ENCODE data around the gene CKAP4. TPM values are rescaled to one million over a fixed set of nuclear protein-coding genes. Genes with fewer than 3 reads are reported as not detected.

CKAP4 gene
- total and polyA plus RNA-seq, 2 of the 13 experiments (the other 11 are each of a cell fraction or from before 2014, with no cell fraction given): 39.2 to 70.2 TPM

DNA sequence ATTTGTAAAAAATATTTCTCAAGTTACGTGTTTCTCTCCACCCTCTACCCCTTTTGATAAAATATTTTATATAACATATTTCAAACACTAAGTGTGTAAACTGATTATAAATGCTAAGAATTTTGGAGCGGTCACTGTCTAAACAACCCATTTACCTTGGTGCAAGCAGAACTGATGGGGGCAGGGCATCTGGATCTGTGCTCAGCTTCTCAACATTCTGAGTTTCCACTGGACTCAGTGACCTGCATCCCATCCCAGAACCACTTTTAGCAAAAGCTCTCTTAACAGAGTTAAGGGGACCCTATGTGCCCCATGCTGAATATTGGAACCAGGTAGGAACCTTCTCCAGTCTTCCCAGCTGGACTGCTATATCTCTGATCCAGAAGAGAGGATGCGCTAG, 53.5 kb downstream of the CKAP4 start (continued):
- TF ChIP-seq, protein P1, sequence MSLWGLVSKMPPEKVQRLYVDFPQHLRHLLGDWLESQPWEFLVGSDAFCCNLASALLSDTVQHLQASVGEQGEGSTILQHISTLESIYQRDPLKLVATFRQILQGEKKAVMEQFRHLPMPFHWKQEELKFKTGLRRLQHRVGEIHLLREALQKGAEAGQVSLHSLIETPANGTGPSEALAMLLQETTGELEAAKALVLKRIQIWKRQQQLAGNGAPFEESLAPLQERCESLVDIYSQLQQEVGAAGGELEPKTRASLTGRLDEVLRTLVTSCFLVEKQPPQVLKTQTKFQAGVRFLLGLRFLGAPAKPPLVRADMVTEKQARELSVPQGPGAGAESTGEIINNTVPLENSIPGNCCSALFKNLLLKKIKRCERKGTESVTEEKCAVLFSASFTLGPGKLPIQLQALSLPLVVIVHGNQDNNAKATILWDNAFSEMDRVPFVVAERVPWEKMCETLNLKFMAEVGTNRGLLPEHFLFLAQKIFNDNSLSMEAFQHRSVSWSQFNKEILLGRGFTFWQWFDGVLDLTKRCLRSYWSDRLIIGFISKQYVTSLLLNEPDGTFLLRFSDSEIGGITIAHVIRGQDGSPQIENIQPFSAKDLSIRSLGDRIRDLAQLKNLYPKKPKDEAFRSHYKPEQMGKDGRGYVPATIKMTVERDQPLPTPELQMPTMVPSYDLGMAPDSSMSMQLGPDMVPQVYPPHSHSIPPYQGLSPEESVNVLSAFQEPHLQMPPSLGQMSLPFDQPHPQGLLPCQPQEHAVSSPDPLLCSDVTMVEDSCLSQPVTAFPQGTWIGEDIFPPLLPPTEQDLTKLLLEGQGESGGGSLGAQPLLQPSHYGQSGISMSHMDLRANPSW (CRISPR knock-in tag; IDR thresholded peaks at IDR 0.05; ENCODE audit: borderline replicate concordance): no peak
- TF ChIP-seq BHLHE40 (IDR thresholded peaks at IDR 0.05; ENCODE audit: low read length) (no peak), GTF3A (CRISPR knock-in tag; conservative IDR thresholded peaks at IDR 0.05) (no peak)

DNA sequence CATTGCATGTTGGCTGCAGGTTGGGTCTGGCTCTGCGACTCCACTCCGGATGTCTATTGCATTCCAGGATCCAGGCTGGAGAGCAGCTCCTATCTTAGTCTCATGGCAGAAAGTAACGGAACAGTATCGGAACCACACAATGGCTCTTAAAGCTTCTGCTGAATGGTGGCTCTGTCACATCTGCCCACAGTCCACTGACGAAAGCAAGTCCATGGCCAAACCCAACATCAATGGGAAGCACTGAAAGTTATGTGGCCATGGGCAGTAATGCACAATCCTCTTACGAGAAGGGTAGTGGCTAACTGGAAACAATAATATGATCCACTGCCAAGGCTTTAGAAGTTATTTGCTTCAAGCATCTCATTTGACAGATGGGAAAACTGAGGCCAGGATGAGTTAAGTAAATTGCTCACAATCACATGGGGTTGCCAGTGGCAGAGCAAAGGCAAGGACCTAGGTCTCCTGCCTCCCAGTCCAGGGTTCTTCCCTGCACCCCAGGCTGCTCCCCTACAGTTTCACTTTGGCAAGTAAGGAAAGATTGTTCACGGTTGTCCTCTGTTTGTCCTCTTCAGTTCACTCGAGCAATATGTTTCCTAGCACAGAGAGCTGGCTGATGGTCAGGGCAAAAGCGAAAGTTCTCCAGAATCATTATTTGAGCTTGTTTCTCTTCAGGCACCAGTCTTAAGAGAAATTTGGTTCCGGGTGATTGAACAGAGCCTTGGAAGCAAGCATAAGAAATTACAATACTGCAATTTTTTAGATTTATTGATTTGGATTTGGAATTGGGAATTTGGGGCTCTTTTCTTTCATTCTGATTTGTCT, 54.2 kb downstream of the CKAP4 start:
- FAIRE-seq (no peak), DNase-seq (ENCODE audit: low spot score) (no peak), ATAC-seq (no peak)
- peaks cover 35% of the 10 kb centered on the region for H3K4me1 ChIP-seq (ENCODE audit: insufficient read depth, low read length)
- peak; percentile 52 for TF ChIP-seq ZNF629 (CRISPR knock-in tag; conservative IDR thresholded peaks at IDR 0.05)
- no peak for TF ChIP-seq ZNF782 (CRISPR knock-in tag; IDR thresholded peaks at IDR 0.05; ENCODE audit: borderline replicate concordance)
- no peak overlapping the region for H3K27ac ChIP-seq (ENCODE audit: extremely low read length, insufficient read depth, low read length)
- BruUV-seq (replicated peaks): no TSS peak
- no peaks in the 10 kb centered on the region for H3K79me2 ChIP-seq (ENCODE audit: insufficient read depth, low read length)
- H3K4me3 ChIP-seq (replicated peaks in 1 of 3; ENCODE audit: insufficient read depth in 1 of 3, low read depth in 2 of 3, low read length in 3 of 3): no peak overlapping the region
- no peaks in the 10 kb centered on the region for H3K9me3 ChIP-seq (ENCODE audit: low read length)
- no peaks in the 10 kb centered on the region for H4K20me1 ChIP-seq (ENCODE audit: insufficient read depth, low read length)
- no peak overlapping the region for H2AFZ ChIP-seq (ENCODE audit: low read length)
- intact Hi-C loops (cut with micrococcal nuclease; ENCODE audit: unreplicated experiment): no loop called here
- 50% methylated on average over 10 of the region's 10 CpGs for WGBS (ENCODE audit: low lambda C conversion rate)
- no peak overlapping the region for H3K9ac ChIP-seq (ENCODE audit: insufficient read depth, low read depth, low read length)
- peaks cover 0 to 2% of the 10 kb centered on the region in 2 experiments; a peak in 2 of 5 replicates for H3K27me3 ChIP-seq (ENCODE audit: control insufficient read depth in 1 of 2, insufficient read depth in 2 of 2, low read length in 2 of 2)
- H3K4me2 ChIP-seq (ENCODE audit: low read depth, low read length): no peak overlapping the region
- ChIA-PET CTCF (ENCODE audit: low intra/inter-chr PET ratio, low total read pairs) (no interaction called here), POLR2A (no interaction called here)
- H3K36me3 ChIP-seq (replicated peaks in 1 of 2; ENCODE audit: control insufficient read depth in 1 of 2, insufficient read depth in 2 of 2, low read length in 2 of 2): no peaks in the 10 kb centered on the region
- in situ Hi-C loops (cut with HindIII; ENCODE audit: extremely low pct_ligation_motif_present, low pct_unique_long_range_greater_than_20kb): no loop called here

Data from HepG2 (cell line).